CD4-positive, alpha-beta T cell treated with Interferon alpha-2 for 1 hour (primary cell): ENCODE measurements around the gene DOCK2.

Source experiments
- DNase-seq, 2 donors: peaks; one replicate each; pipeline ENCODE4 v3.0.0-alpha.2; 2020 to 2022

The DOCK2 gene

GRCh38 chr5:170008376-170008775, 371.3 kb downstream of the DOCK2 start:
- no peak for DNase-seq

DNA sequence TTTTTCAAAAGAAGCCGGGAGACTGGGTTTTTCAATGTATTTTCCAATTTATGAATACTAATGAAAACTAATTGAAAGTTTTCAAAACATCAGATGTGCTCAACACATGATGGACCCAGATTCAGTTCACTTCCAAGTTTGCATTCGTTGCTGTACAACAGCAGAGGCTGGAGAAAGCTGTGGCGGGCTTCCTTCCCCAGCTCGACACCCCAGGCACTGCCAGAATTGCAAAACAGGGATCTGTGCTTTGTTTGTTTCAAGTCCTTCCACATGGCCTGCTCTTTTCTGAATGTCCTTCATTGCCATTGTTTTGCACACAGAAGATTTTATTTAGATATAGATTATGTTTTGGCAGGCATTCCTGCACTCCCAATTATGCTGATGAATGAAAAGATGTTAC, 373.5 kb downstream of the DOCK2 start:
- DNase-seq: no peak

DNA sequence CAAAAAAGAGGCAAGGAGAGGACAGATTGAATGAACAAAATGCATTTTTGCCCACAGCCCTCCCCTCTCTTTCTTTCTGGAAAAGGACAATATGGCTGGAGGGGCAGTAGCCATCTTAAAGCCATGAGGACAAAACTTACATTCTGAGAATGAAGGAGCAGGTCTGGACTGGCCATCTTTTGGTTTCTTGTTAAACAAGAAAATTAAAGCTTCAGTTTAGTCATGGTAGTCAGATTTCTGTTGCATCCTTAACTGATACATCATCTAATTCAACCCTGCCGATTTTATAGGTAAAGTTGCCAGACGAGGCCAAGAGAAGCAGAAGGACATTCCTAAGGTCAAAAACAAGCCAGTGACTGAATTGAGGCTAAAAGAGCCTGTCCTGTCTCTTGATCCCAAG, 374.7 kb downstream of the DOCK2 start:
- no peak for DNase-seq

DNA sequence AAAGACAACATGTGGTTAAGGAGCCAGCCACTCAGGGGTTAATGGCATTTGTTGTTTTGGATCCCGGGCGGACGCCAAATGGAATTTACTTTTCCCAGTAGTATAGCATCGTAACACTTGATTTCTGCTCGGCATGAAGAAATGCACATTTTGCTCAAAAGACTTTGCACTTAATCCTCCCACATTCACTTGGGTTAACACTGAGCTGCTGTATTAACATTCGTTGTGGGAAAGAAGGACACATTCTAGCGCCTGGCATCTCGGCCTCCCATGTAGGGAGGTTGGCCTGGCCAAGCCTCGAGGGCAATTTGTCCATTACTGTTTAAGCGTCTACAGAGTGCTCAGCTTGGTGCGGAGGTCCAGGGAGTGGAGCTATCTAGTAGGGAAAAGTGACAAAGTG, 375.5 kb downstream of the DOCK2 start:
- DNase-seq: no peak

DNA sequence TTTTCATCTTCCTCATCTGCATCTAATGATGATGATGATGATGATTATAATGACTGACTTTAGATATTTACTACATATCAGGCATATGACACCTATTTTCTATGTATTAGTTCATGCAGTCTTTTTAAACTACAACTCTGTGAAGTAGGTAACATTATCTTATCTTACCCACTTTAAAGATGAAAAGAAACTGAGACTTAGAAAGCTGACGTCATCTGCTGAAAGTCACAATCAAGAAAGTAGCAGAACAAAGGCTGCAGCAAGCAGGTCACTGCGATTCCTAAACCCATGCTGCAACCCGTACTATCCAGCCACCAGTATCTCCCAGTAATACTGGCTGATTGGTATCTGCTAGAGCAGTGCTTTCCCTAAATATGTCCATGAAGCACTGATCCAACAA, 383.3 kb downstream of the DOCK2 start:
- no peak for DNase-seq

- DNase-seq: no peak
Observed at GRCh38 chr5:170021506-170021905, 384.4 kb downstream of the DOCK2 start.

- DNase-seq: no peak
Observed at GRCh38 chr5:170025853-170026252, 388.8 kb downstream of the DOCK2 start.

DNA sequence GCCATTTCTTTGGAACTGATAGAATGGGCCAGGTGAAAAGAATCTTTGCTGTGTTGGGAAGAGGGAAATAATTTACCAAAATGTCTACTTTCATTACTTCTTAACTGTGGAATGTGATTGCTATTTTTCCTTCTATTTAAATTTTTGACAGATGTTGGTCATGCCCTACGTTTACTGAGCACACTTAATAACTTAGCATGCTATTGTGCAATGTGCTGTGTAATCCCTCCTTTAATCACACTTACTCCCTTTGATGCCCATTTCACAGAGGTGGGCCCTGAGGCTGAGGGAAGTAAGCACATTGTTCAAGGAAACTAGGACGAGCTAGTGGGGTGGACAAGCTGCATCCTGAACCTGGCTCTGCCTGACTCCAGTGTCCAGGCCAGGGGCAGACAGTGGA, 391.0 kb downstream of the DOCK2 start:
- no peak for DNase-seq

DNA sequence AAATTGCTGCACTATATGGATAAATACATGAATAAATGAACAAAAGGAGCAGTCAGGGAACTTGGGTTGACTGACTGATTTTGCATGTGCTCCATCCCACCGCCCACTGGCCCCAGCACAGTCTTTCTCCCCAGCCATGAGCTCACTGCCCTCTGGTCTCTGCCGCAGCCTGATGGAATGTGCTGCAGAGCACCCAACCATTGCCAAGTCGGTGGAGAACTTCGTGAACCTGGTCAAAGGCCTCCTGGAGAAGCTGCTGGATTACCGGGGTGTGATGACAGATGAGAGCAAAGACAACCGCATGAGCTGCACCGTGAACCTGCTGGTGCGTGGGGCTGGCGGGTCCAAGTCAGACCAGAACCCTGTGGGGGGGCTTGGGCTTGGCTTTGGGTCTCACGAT, 397.2 kb downstream of the DOCK2 start:
- no peak for DNase-seq

GRCh38 chr5:170038241-170038640, 401.2 kb downstream of the DOCK2 start:
- DNase-seq: no peak

DNA sequence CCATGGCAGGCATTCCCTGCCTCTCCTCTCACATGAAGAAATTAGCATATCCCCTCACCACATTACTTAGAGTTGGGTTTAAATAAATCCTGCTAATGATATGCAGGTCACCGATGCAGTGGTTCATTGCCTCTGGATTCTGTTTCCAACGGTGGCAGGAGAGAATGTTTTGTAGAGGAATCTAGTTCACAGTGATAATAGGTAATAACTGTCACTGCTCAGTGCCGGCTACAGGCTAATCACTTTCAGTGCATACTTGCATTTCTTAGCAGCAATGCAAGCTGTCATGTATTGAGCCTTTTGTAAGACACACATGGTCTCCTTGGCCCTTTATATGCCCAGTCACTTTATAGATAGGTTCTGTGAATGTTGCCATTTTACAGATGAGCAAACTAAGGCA, 402.8 kb downstream of the DOCK2 start:
- no peak for DNase-seq

GRCh38 chr5:170046241-170046640, 409.2 kb downstream of the DOCK2 start:
- no peak for DNase-seq

DNA sequence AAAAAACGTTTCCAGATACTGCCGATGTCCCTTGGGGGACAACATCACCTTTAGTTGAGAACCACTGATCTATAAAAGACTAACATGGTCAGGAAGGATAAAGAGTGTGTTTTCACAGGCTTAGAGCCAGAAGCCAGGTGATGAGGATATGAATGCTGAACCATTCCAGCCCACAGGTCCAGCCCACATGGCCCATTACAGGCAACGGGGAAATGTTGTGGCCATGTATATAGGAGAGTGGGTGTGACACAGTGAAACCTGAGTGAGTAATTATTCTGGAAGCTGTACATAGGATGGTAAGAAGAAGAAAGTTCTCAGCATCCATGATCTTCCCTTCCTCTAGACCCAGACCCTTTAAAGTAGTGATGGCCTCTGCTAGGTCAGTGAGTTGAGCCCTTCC, 412.6 kb downstream of the DOCK2 start:
- DNase-seq: no peak

GRCh38 chr5:170053896-170054295, 416.8 kb downstream of the DOCK2 start:
- no peak for DNase-seq

GRCh38 chr5:170055606-170056005, 418.5 kb downstream of the DOCK2 start:
- no peak for DNase-seq

DNA sequence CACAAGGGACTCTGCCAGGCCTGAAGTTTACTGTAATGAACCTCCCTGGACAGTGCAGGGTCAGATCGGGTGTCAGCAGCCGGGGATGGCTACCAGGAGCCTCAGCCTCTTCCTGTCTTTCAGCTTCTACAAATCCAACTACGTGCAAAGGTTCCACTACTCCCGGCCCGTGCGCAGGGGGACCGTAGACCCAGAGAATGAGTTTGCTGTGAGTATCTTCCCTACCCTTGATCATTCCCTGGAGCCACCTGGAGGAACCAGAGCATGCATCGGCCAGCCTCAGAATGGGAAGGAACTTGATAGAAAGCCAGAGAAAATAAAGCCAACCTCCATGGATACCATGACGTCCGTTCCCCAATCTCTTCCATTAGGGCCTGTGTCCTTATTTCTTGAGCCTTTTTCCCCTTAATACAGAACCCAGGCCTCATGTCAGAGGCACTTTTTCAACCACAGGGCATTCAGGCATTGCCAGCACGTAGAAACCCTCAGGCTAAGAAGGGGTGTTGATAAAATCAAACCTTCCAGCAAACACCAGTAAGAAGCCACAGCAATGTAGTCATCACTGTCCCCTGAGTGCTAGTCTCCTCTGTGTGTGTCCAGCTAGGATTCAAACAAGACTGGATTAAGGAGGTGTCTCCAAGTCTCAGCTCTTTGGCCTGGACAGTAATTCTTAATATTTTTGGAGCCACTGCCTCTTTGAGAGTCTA, 419.6 kb downstream of the DOCK2 start:
- no peak for DNase-seq

DNA sequence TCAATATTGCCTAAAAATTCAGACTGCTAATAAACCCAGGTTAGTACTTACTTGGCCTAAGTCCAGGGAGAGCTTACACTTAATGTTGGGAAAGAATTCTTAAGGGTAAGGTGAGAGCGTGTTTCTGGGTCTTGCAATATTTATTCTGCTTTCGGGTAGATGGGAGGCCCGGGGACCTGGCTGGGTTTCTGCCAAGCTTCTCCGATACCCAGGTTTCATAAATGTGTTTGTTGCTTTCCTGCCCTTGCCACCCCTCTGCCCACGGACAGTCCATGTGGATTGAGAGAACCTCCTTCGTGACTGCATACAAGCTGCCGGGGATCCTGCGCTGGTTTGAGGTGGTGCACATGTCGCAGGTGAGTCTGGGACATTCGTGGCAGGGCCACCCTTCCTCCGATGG, 420.2 kb downstream of the DOCK2 start:
- no peak for DNase-seq

DNA sequence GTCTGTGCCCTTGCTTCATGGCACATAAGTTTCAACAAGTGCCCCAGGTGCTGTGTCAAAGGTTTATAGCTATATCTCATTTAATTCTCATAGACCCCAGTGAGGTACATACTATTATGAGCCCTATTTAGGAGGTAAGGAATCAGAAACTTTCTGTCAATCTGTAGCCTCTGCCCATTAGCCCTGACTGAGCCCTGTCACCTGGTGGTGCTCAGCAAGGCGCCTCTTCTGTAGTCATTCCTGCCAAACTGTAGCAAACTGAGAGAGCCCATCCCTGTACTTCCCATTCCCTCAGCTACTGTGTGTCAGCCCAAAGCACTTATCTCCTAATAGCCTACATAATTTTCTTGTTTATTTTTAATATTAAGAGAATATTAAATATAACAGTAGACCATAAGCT, 422.1 kb downstream of the DOCK2 start:
- no peak for DNase-seq

- no peak for DNase-seq
Observed at GRCh38 chr5:170067152-170067551, 430.1 kb downstream of the DOCK2 start.

DNA sequence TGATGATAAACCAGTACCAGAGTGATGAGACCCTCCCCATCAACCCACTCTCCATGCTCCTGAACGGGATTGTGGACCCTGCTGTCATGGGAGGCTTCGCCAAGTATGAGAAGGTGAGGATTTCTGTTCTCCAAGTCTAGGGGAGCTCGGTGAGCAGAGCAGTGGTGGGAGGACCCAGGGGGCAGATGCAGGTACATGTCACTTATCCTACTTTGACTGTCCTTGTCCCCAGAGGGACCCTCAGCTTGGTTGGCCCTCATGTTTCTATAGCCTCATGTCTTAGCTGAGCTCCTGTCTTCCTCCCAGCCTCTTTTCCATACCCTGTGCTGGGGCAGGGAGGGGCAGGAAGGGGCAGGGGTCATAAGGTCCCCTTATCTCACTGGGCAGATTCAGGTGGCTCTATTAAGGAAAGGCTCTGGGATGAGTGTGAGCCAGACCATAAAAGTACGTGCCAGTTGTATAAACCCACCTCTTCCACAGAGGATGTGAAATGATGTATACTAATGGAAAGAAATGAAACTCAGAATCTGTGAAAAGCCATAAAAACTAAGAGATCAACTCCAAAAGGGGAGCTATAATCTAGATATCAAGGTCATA, 430.6 kb downstream of the DOCK2 start:
- DNase-seq: no peak

- DNase-seq: no peak
Observed at GRCh38 chr5:170069512-170069911, 432.4 kb downstream of the DOCK2 start.

GRCh38 chr5:170070556-170071412, 433.7 kb downstream of the DOCK2 start:
- DNase-seq: no peak

GRCh38 chr5:170071748-170072147, 434.7 kb downstream of the DOCK2 start:
- DNase-seq: no peak

- no peak for DNase-seq
Observed at GRCh38 chr5:170075696-170076095, 438.6 kb downstream of the DOCK2 start.
